ENCODE measurements around the gene ATP5F1A.

Gene ATP5F1A

GRCh38 chr18:46095532-46095931 lies 2.6 kb downstream of the ATP5F1A start:
- no peak for TF ChIP-seq CTCF (IDR thresholded peaks at IDR 0.05)

- no peak for TF ChIP-seq CTCF (IDR thresholded peaks at IDR 0.05)
These were observed 13.7 kb downstream of the ATP5F1A start for GRCh38 chr18:46084431-46084830.

GRCh38 chr18:46080156-46080555 lies 17.9 kb downstream of the ATP5F1A start:
- no peak for TF ChIP-seq CTCF (IDR thresholded peaks at IDR 0.05)

- TF ChIP-seq CTCF (IDR thresholded peaks at IDR 0.05): no peak
These were observed 18.8 kb downstream of the ATP5F1A start for GRCh38 chr18:46079336-46079735.

GRCh38 chr18:46073474-46074331 lies 24.4 kb downstream of the ATP5F1A start:
- peak; percentile 67 for TF ChIP-seq CTCF (IDR thresholded peaks at IDR 0.05)

GRCh38 chr18:46072959-46073358 lies 25.1 kb downstream of the ATP5F1A start:
- TF ChIP-seq CTCF (IDR thresholded peaks at IDR 0.05): no peak

- no peak for TF ChIP-seq CTCF (IDR thresholded peaks at IDR 0.05)
These were observed 25.7 kb downstream of the ATP5F1A start for GRCh38 chr18:46072376-46072867.
